H1 (cell line): ENCODE measurements around the gene SLC10A2. TPM values are rescaled to one million over a fixed set of nuclear protein-coding genes. Genes with fewer than 3 reads are reported as not detected.

Experiments used
- CTCF ChIA-PET: fragments of 300-600 bp; sonication (Branson Sonifier 250); formaldehyde crosslinking; loops from one replicate; lab custom pipeline; 2021; ENCODE audit not compliant: partially characterized antibody; lab: Charles Lee
- POLR2A ChIA-PET: fragments of 300-600 bp; sonication (Branson Sonifier 250); formaldehyde crosslinking; loops from one replicate; lab custom pipeline; 2021; ENCODE audit warnings: inconsistent platforms; ENCODE audit not compliant: partially characterized antibody; lab: Charles Lee
- DNase-seq, 2 experiments: peaks; one replicate each; pipeline versions ENCODE4 v3.0.0 to v3.0.0-alpha.2; 2010 to 2022; ENCODE audit warnings: low spot score in 2 of 2, low read depth in 1 of 2, mixed read lengths in 1 of 2
- FAIRE-seq: peaks from 2 replicates; lab custom pipeline; 2011; peaks lifted over from hg19 to GRCh38; lab: Jason Lieb, UNC
- H2AFZ ChIP-seq: 2 replicates; pipeline ENCODE4 v1.8.1; 2012; ENCODE audit warnings: low read length, inconsistent platforms
- H2AK5ac ChIP-seq: 2 replicates; pipeline ENCODE4 v1.6.1; 2013; ENCODE audit warnings: low read depth, low read length
- H2BK120ac ChIP-seq: replicated peaks from 2 replicates; pipeline ENCODE3; 2013; ENCODE audit warnings: low read depth, low read length, inconsistent platforms
- H2BK12ac ChIP-seq: 2 replicates; pipeline ENCODE4 v1.6.1; 2013; ENCODE audit warnings: low read depth, low read length
- H2BK15ac ChIP-seq: 2 replicates; pipeline ENCODE4 v1.6.1; 2013; ENCODE audit warnings: low read length
- H2BK20ac ChIP-seq: 2 replicates; pipeline ENCODE4 v1.6.1; 2013; ENCODE audit warnings: low read length
- H2BK5ac ChIP-seq: 2 replicates; pipeline ENCODE4 v1.6.1; 2013; ENCODE audit warnings: low read depth, low read length
- H3K14ac ChIP-seq: 2 replicates; pipeline ENCODE4 v1.6.1; 2013; ENCODE audit warnings: inconsistent platforms; ENCODE audit not compliant: insufficient read length
- H3K18ac ChIP-seq: 2 replicates; pipeline ENCODE4 v1.6.1; 2013; ENCODE audit warnings: low read length; ENCODE audit errors: extremely low read depth
- H3K23ac ChIP-seq: 2 replicates; pipeline ENCODE4 v1.6.1; 2013; ENCODE audit warnings: inconsistent platforms; ENCODE audit not compliant: insufficient read length
- H3K23me2 ChIP-seq: 2 replicates; pipeline ENCODE4 v1.6.1; 2013; ENCODE audit warnings: low read depth, low read length
- H3K27ac ChIP-seq: 2 replicates; pipeline ENCODE4 v1.6.1; 2011; ENCODE audit warnings: low read depth, low read length, inconsistent platforms
- H3K27me3 ChIP-seq, 4 experiments: replicated peaks in 1 of 4; 1 replicate in 1 of 4; 2 replicates in 3 of 4; pipeline versions ENCODE4 v1.6.1 to v1.8.1; 2011 to 2013; ENCODE audit warnings: low read length in 3 of 4, mild to moderate bottlenecking in 3 of 4, inconsistent platforms in 2 of 4, mixed read lengths in 2 of 4, moderate library complexity in 1 of 4; ENCODE audit not compliant: control insufficient read depth in 3 of 4, insufficient read depth in 3 of 4; ENCODE audit errors: extremely low read depth in 1 of 4
- H3K36me3 ChIP-seq, 4 experiments: 2 replicates each; pipeline versions ENCODE4 v1.6.1 to v1.8.1; 2011 to 2013; ENCODE audit warnings: mild to moderate bottlenecking in 4 of 4, low read length in 3 of 4, moderate library complexity in 2 of 4, control low read depth in 1 of 4, inconsistent platforms in 1 of 4; ENCODE audit not compliant: insufficient read depth in 4 of 4, control insufficient read depth in 2 of 4
- H3K4ac ChIP-seq: replicated peaks from 2 replicates; pipeline ENCODE3; 2013; ENCODE audit warnings: low read length, low read depth, mixed read lengths, inconsistent platforms; ENCODE audit not compliant: insufficient read length
- H3K4me1 ChIP-seq, 4 experiments: replicated peaks in 1 of 4; 1 replicate in 1 of 4; 2 replicates in 3 of 4; pipeline versions ENCODE4 v1.6.1 to v1.8.1; 2011 to 2013; ENCODE audit warnings: low read length in 3 of 4, inconsistent platforms in 2 of 4, mixed read lengths in 1 of 4; ENCODE audit not compliant: insufficient read depth in 4 of 4, control insufficient read depth in 3 of 4
- H3K4me2 ChIP-seq, 2 experiments: 2 replicates each; pipeline versions ENCODE4 v1.6.1 to v1.8.1; 2011 to 2013; ENCODE audit warnings: low read depth in 2 of 2, low read length in 2 of 2, control low read depth in 1 of 2, inconsistent platforms in 1 of 2, mild to moderate bottlenecking in 1 of 2; ENCODE audit not compliant: insufficient read depth in 1 of 2
- H3K4me3 ChIP-seq, 4 experiments: fragments of 200-600, 300-600 bp in 1 of 4; sonication (generic), shearing (Covaris generic), sonication (Bioruptor Twin) in 1 of 4; 2 replicates each; pipeline versions ENCODE4 v1.5.1 to v1.8.1; 2011 to 2016; ENCODE audit warnings: low read length in 4 of 4, low read depth in 3 of 4, control low read depth in 2 of 4, inconsistent platforms in 2 of 4, mild to moderate bottlenecking in 2 of 4, mixed read lengths in 1 of 4, moderate library complexity in 1 of 4; ENCODE audit not compliant: insufficient read depth in 2 of 4; ENCODE audit errors: extremely low read depth in 1 of 4
- H3K56ac ChIP-seq: replicated peaks from 2 replicates; pipeline ENCODE3; 2013; ENCODE audit warnings: low read depth, mild to moderate bottlenecking, mixed read lengths, low read length, inconsistent platforms; ENCODE audit not compliant: insufficient read length
- H3K79me1 ChIP-seq: 2 replicates; pipeline ENCODE4 v1.6.1; 2013; ENCODE audit warnings: low read depth, low read length, control low read depth
- H3K79me2 ChIP-seq, 2 experiments: 2 replicates each; pipeline versions ENCODE4 v1.6.1 to v1.8.1; 2012 to 2013; ENCODE audit warnings: low read length in 2 of 2, mild to moderate bottlenecking in 2 of 2, inconsistent platforms in 1 of 2; ENCODE audit not compliant: insufficient read depth in 2 of 2, control insufficient read depth in 1 of 2
- H3K9ac ChIP-seq, 4 experiments: replicated peaks in 1 of 4; 1 replicate in 1 of 4; 2 replicates in 3 of 4; pipeline versions ENCODE4 v1.6.1 to v1.8.1; 2011 to 2013; ENCODE audit warnings: low read depth in 3 of 4, low read length in 3 of 4, control low read depth in 2 of 4, mild to moderate bottlenecking in 2 of 4, moderate library complexity in 2 of 4, inconsistent platforms in 1 of 4; ENCODE audit errors: extremely low read depth in 1 of 4
- H3K9me3 ChIP-seq, 2 experiments: 2 replicates each; pipeline versions ENCODE4 v1.6.1 to v1.8.1; 2012 to 2013; ENCODE audit warnings: mild to moderate bottlenecking in 2 of 2, moderate library complexity in 2 of 2, control low read depth in 1 of 2, inconsistent platforms in 1 of 2, low read depth in 1 of 2, low read length in 1 of 2, mixed read lengths in 1 of 2; ENCODE audit not compliant: insufficient read depth in 2 of 2
- H4K20me1 ChIP-seq, 2 experiments: replicated peaks in 1 of 2; 2 replicates each; pipeline versions ENCODE3 to v1.8.1; 2011 to 2013; ENCODE audit warnings: inconsistent platforms in 2 of 2, low read length in 2 of 2, mild to moderate bottlenecking in 1 of 2; ENCODE audit not compliant: insufficient read depth in 2 of 2, control insufficient read depth in 1 of 2
- H4K5ac ChIP-seq: 2 replicates; pipeline ENCODE4 v1.6.1; 2013; ENCODE audit warnings: low read length, low read depth, mixed read lengths, inconsistent platforms; ENCODE audit not compliant: insufficient read length
- H4K8ac ChIP-seq: 2 replicates; pipeline ENCODE4 v1.8.0; 2013; ENCODE audit warnings: mild to moderate bottlenecking, moderate library complexity, low read length, inconsistent platforms; ENCODE audit not compliant: insufficient read depth; ENCODE audit errors: extremely low read depth
- H4K91ac ChIP-seq: replicated peaks from 2 replicates; pipeline ENCODE3; 2013; ENCODE audit warnings: low read length, mixed read lengths, inconsistent platforms; ENCODE audit not compliant: insufficient read length
- CHD2 ChIP-seq: IDR thresholded peaks from 2 replicates; pipeline ENCODE4 v1.6.1; 2012; ENCODE audit warnings: low read length, improper control_type of control experiment
- CREB1 ChIP-seq: IDR thresholded peaks from 2 replicates; pipeline ENCODE4 v1.6.1; 2012; ENCODE audit warnings: inconsistent platforms
- GABPA ChIP-seq: IDR thresholded peaks from 2 replicates; pipeline ENCODE4 v1.6.1; 2011; ENCODE audit warnings: mild to moderate bottlenecking, low read length, moderate library complexity, borderline replicate concordance; ENCODE audit not compliant: insufficient read depth
- KDM5A ChIP-seq: fragments of 200-600 bp; IDR thresholded peaks from 2 replicates; pipeline ENCODE4 v1.7.1; 2012; ENCODE audit warnings: mild to moderate bottlenecking, low read length, inconsistent platforms, mixed read lengths
- NANOG ChIP-seq: IDR thresholded peaks from 2 replicates; pipeline ENCODE4 v1.6.1; 2011; ENCODE audit warnings: low read length, low read depth, mild to moderate bottlenecking, inconsistent platforms; ENCODE audit not compliant: insufficient read depth, poor library complexity, severe bottlenecking
- POLR2AphosphoS5 ChIP-seq: IDR thresholded peaks from 2 replicates; pipeline ENCODE4 v1.6.1; 2011; ENCODE audit warnings: low read depth, low read length
- RXRA ChIP-seq: IDR thresholded peaks from 2 replicates; pipeline ENCODE4 v1.6.1; 2011; ENCODE audit warnings: low read depth, mild to moderate bottlenecking, low read length, moderate library complexity; ENCODE audit not compliant: insufficient read depth
- SIN3A ChIP-seq, 2 experiments: IDR thresholded peaks in 1 of 2; conservative IDR thresholded peaks in 1 of 2; 2 replicates each; pipeline ENCODE4 v1.6.1; 2011 to 2012; ENCODE audit warnings: low read length in 2 of 2, improper control_type of control experiment in 1 of 2, low read depth in 1 of 2, mild to moderate bottlenecking in 1 of 2
- SIRT6 ChIP-seq: IDR thresholded peaks from one replicate; pipeline ENCODE4 v1.7.1; 2012; ENCODE audit warnings: low read length, inconsistent platforms
- TAF7 ChIP-seq: optimal IDR thresholded peaks from 2 replicates; pipeline ENCODE3; 2011; ENCODE audit warnings: low read depth, mild to moderate bottlenecking, inconsistent platforms, low read length, moderate library complexity, borderline replicate concordance
- TBP ChIP-seq: IDR thresholded peaks from 2 replicates; pipeline ENCODE4 v1.6.1; 2011; ENCODE audit warnings: low read depth, low read length, improper control_type of control experiment
- ZNF274 ChIP-seq: IDR thresholded peaks from 2 replicates; pipeline ENCODE4 v1.7.0; 2012; ENCODE audit warnings: low read length, borderline replicate concordance; ENCODE audit errors: extremely low read depth
- WGBS, 2 experiments: shearing (Covaris generic) in 1 of 2; methylation state at CpG; one replicate each; pipeline versions ENCODE4 v1.1.6 to v1.1.7; 2013 to 2015; ENCODE audit warnings: low lambda C conversion rate in 2 of 2, mixed read lengths in 2 of 2, inconsistent platforms in 1 of 2, low coverage in 1 of 2, missing lambda C conversion rate in 1 of 2; ENCODE audit not compliant: insufficient replicate concordance in 2 of 2, insufficient coverage in 1 of 2, insufficient read length in 1 of 2; ENCODE audit errors: extremely low coverage in 1 of 2, missing lambda C conversion rate in 1 of 2; 5-methylcytosine and 5-hydroxymethylcytosine counted together
- polyA plus RNA-seq, 7 experiments: library from polyadenylated mRNA; depleted of rRNA in 3 of 7; stranded (reverse) in 5 of 7; unstranded in 2 of 7; fragments of >200 nt in 5 of 7; fragments of 200-250 nt in 2 of 7; gene quantifications; 1 replicate in 5 of 7; 2 replicates in 1 of 7; 4 replicates in 1 of 7; pipeline versions ENCODE4 v1.2.1 to v1.2.3, GENCODE V29; 2011 to 2013; ENCODE audit warnings: missing spikeins in 2 of 7, mixed read lengths in 2 of 7
- total RNA-seq: library from RNA; stranded (reverse); fragmentation: NEBNext Ultra II Directional; extraction: Animal tissue kit (Norgen Biotek cat#: 25700); gene quantifications from 2 replicates; pipeline ENCODE4 v1.2.1, GENCODE V29; 2021

The SLC10A2 gene
- total and polyA plus RNA-seq, 2 of the 8 experiments (the other 6 are each of a cell fraction or from before 2014, with no cell fraction given), result not detected

- FAIRE-seq (no peak), DNase-seq (no peak)
- no peaks in the 10 kb centered on the region for H3K79me2 ChIP-seq
- no peak overlapping the region for H3K27ac ChIP-seq
- no peak overlapping the region for H2BK12ac ChIP-seq
- H2AFZ ChIP-seq, result no peak overlapping the region
- H3K9me3 ChIP-seq, result no peaks in the 10 kb centered on the region
- no peak overlapping the region for H3K9ac ChIP-seq
- no peak overlapping the region for H4K8ac ChIP-seq
- H3K14ac ChIP-seq, result no peak overlapping the region
- H3K18ac ChIP-seq, result no peak overlapping the region
- H3K27me3 ChIP-seq, result no peaks in the 10 kb centered on the region
- ChIA-PET CTCF (interaction anchor here (1.7 kb wide), 1 partner anchor 32 kb away, joined by 4 read pairs; no protein-coding TSS in a partner anchor), POLR2A (no interaction called here)
- H2AK5ac ChIP-seq, result no peak overlapping the region
- 87% methylated on average over 1 of the region's 1 CpG; no CpG with 5 or more reads in 1 of the 2 experiments for WGBS, 2 experiments
- no peaks in the 10 kb centered on the region for H3K36me3 ChIP-seq
- no peak overlapping the region for H3K4ac ChIP-seq
- no peaks in the 10 kb centered on the region for H3K23me2 ChIP-seq
- no peak for TF ChIP-seq SIRT6
- no peak for TF ChIP-seq TBP
- no peak for TF ChIP-seq NANOG
- TF ChIP-seq SIN3A (conservative IDR thresholded peaks at IDR 0.05 in 1 of 2, IDR thresholded peaks at IDR 0.05 in 1 of 2; ENCODE audit: low read depth in 1 of 2, low read length in 2 of 2), result no peak
- TF ChIP-seq TAF7, result no peak
- no peak for TF ChIP-seq GABPA
- no peak for TF ChIP-seq CREB1
- TF ChIP-seq CHD2, result no peak
- TF ChIP-seq ZNF274, result no peak
- TF ChIP-seq POLR2AphosphoS5, result no peak
- no peak for TF ChIP-seq RXRA
- TF ChIP-seq KDM5A, result no peak
- TF ChIP-seq, all 59 proteins: peak for 0
- H3K4me2 ChIP-seq, result no peak overlapping the region
- no peak overlapping the region for H2BK20ac ChIP-seq
- no peaks in the 10 kb centered on the region for H3K4me1 ChIP-seq
- no peak overlapping the region for H3K4me3 ChIP-seq
- no peak overlapping the region for H3K56ac ChIP-seq
- no peak overlapping the region for H4K91ac ChIP-seq
- H3K79me1 ChIP-seq, result no peaks in the 10 kb centered on the region
- no peak overlapping the region for H2BK5ac ChIP-seq
- H3K23ac ChIP-seq, result no peak overlapping the region
- H4K20me1 ChIP-seq, result no peaks in the 10 kb centered on the region
- no peak overlapping the region for H2BK120ac ChIP-seq
- H4K5ac ChIP-seq, result no peak overlapping the region
- H2BK15ac ChIP-seq, result no peak overlapping the region
These were observed 29.9 kb downstream of the SLC10A2 start for GRCh38 chr13:103036268-103036667.
